ENCODE data around the gene PIGM.

DNA sequence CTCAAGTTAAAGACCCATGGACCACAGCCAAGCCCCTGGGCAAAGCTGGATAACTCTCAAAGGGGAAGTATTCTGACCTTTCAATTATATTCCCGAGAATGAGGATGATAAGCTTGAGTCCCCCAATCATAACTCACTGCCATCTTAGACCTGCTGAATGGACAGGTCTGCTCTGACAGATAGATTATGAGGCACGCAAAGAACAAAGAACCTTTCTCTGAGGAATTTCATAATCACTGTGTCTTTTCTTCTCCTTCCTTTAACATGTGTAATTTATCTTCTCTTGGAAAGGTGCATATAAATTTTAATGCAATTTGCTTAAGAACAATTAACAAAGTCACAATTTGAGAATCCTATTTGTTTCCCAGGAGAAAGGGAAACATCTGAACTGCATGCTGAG is 22.0 kb downstream of the PIGM start:
- no peak for TF ChIP-seq TEAD4 (CRISPR knock-in tag; IDR thresholded peaks at IDR 0.05)
- no peak for TF ChIP-seq CREB1 (CRISPR knock-in tag; IDR thresholded peaks at IDR 0.05)
